ENCODE measurements around the gene TMPRSS3.

TMPRSS3 gene

GRCh38 chr21:42406866-42407265, 11.0 kb upstream of the TMPRSS3 start:
- no peak for DNase-seq

GRCh38 chr21:42406201-42406621, 10.4 kb upstream of the TMPRSS3 start:
- DNase-seq: no peak

- no peak for DNase-seq
These were observed 9.5 kb upstream of the TMPRSS3 start for GRCh38 chr21:42405064-42406013.

GRCh38 chr21:42404539-42404938, 8.7 kb upstream of the TMPRSS3 start:
- DNase-seq: no peak

GRCh38 chr21:42403611-42404231, 7.9 kb upstream of the TMPRSS3 start, which contains the start of gene UBASH3A:
Gene UBASH3A (plus strand): TSS chr21:42403902. CDS start chr21:42403946, 44 bp downstream.
- DNase-seq: no peak

DNA sequence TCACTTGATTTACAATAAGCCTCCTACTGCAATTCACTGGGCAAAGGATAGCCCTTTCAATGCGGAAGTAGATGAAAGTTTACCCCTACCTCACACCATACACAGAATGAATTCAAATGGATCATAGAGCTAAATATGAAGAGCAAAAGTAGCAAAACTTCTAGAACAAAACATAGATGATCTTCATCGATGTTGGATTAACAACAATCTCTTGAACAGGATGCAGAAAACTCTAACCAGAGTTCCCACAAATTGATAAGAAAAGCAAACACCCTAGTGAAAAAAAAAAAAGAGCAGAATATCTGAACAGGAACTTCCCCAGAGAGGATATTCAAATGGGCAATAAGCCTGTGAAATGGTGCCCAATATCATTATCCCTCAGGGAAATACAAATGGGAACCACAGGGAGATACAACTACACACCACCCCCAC, 6.0 kb upstream of the TMPRSS3 start:
- no peak for DNase-seq

DNA sequence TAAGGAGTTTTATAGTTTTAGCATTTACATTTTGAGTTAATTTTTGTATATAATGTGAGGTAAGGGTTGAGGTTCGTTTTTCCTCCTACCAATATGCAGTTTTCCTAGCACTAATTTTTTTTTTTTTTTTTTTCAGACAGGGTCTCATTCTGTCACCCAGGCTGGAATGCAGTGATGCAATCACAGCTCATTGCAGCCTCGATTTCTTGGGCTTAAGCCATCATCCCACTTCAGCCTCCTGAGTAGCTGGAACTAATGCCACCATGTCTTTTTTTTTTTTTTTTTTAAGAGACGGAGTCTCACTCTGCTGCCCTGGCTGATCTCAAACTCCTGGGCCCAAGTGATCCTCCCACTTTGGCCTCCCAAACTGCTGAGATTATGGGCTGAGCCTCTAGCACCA, 5.3 kb upstream of the TMPRSS3 start:
- DNase-seq: no peak

GRCh38 chr21:42400525-42400924, 4.7 kb upstream of the TMPRSS3 start:
- DNase-seq: no peak

- no peak for DNase-seq
These were observed 2.7 kb upstream of the TMPRSS3 start for GRCh38 chr21:42398436-42399028.

DNA sequence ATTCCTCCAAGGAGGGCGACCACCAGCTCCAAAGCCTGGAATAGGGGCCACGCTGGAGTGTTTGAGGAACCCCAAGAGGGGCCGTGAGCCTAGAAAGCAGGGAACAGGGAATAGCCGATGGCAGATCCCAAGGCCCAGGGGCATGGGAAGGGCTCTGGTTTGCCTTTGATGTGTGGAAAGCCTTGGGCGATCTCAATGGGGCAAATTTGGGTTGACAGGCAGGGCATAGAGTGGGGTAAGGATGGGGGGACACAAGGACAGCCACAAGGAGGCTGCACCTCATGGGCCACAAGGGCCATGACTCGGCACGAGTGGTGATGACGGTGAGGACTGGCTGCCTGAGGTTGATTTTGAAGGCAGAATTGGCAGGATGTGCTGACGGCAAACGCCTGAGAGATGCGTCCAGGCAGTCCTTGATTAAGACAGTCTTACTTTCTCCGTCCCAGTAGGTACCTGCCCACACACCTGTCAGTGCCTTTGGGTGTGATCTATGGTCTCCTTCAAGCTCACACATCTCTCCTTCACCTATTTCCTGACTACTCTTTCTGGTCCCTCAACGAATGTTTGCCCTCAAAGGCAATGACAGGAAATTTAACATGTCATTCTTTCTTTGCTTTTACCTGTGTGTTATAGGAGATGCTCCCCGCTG, 2.0 kb upstream of the TMPRSS3 start:
- no peak for DNase-seq

GRCh38 chr21:42396799-42397745, 1.2 kb upstream of the TMPRSS3 start:
- DNase-seq: no peak

- no peak for DNase-seq
These were observed 550 bp downstream of the TMPRSS3 start for GRCh38 chr21:42395302-42395701.

- DNase-seq: no peak
These were observed 2.4 kb downstream of the TMPRSS3 start for GRCh38 chr21:42393443-42393950.

DNA sequence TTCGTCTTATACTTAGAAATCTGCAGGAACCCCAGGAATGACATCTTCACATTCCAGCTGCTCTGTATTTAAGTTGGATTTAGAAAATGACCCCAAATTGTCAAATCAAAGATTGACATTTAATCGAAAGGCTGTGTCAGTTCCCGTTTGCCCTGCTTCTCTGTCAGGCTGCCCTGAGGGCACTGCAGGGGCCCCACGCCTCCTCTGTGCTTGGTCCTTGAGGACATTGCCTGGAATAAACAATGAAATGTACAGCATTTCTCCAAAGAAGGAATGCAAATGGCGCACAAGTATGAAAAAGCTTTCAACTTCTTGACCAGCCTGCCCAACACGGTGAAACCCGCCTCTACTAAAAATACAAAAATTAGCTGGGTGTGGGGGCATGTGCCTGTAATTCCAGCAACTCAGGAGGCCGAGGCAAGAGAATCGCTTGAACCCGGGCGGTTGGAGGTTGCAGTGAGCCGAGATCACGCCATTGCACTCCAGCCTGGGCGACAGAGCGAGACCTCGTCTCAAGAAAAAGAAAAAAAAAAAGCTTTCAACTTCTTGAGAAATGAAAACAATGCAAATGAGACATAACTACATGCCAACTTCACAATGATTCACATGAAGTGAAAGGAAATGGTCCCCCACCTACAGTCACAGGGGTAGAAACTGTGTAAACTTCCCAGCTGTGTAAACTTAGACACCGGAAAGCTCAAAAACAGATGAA, 3.0 kb downstream of the TMPRSS3 start:
- DNase-seq: no peak

DNA sequence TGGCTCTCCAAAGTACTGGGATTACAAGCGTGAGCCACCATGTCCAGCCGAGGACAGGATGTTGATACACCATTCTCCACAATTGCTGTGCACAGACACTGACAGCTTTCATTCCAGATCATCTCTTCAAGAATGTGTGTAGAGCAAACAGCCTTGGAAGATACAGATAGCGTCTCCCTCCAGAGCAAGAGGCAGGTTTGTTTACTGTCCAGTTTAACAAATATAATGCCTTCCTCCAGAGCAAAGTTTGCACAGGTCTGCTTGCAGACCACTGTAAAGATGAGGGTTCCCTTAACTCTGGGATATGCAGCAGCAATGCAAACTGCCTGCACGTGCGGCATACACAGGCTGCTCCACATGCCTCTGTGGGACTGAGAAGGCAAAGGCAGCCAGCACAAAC, 4.6 kb downstream of the TMPRSS3 start:
- no peak for DNase-seq

DNA sequence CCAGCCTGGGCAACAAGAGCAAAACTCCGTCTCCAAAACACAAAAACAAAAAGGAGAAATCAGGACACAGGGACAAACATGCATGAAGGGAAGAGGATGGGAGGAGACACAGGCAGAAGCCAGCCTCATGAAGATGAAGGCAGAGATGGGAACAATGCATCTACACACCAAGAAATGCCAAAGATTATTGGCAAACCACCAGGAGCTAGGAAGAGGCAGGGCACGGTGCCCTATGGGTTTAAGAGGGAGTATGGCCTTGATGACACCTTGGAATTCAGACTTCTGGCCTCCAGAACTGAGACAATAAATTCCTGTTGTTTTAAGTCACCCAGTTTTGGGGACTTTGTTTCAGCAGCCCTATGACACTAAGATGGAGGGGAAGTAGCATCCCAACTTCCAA, 5.2 kb downstream of the TMPRSS3 start:
- no peak for DNase-seq

- DNase-seq: no peak
These were observed 5.7 kb downstream of the TMPRSS3 start for GRCh38 chr21:42390193-42390592.

DNA sequence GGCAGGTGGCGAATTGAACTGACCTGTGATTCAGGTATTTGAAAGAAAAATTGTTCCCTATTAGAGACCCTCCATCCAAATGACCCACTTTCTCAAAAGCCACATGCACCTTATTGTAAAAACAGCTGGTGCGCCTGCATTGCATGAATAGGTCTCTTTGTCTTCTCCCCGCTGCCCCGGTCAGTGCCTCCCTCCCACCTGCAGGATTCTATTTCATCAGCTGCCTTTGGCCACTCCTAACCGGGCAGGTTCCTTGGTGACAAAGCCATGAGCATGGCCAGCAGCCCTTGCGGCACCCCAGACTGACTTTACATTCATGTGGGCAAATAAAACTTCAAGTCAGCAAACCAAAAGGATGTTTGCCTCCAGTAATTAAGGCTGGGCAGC, 6.4 kb downstream of the TMPRSS3 start:
- no peak for DNase-seq

DNA sequence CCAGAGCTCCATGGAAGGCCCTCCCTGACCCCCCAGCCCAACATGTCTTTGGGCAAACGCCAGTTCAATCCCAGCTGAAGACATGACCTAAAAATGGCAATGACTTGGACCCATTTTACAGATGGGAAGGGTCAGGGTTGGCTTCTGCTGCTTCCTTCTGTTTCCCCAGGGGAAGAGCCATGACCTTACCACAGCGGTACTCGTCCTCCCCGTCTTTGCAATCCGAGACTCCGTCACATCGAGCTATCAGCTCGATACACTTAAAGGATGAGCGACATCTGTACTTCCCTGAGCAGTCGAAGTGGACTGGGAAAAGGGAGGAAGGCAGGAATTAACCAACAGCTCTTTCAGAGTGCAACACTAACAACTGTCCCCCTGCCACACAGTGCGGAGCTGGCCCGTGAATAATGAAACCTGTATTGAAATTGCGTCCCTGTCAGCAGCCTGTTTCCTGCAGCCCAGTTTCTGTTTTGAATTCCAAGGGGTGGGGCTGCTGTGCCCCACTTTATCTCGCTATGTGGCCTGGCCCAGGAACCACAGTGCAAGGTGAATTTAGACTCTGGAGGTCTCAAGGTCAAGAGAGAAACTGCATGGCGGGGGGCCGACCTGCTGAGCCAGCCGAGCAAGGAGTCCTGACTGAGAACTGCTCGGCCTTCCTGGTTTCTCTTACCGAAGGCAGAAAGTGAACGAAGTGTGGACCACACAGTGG, 7.0 kb downstream of the TMPRSS3 start:
- DNase-seq: no peak

DNA sequence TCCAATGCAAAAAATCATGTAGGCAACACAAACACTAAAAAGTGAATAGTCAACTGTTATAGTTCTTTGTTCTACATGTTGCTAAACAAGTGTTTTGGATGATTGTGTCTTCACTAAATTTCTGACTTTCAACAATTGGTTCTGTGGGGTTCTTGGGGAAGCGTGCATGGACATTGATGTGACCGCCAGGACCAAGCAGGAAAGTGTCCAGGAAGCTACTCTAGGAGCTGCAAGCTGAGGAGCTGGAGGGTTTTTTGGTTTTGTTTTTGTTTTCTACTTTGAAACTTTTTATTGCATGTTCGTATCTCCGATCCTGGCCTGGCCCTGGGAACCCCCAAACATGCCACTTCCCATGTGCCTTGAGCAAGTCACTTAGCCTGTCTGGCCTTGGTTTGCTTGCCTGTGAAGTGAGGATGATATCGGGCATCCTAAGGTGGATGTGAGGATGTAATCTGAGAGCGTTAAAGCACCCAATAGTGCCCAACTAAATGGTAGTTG, 8.0 kb downstream of the TMPRSS3 start:
- DNase-seq: no peak

Data from NCI-H1105 treated with DMSO at 0.1 percent for 48 hours (cell line).